ENCODE data around the gene PIGL.
"Not testable (repeated sequence)": the region's sequence is repeated elsewhere in the genome, so short reads cannot be mapped to it uniquely, and the experiment has no call there.

Gene PIGL

GRCh38 chr17:16304830-16305229 lies 87.8 kb downstream of the PIGL start:
- H3K9me3 ChIP-seq = no peaks in the 10 kb centered on the region
- no peaks in the 10 kb centered on the region for H3K36me3 ChIP-seq
- H3K4me1 ChIP-seq (ENCODE audit: control insufficient read depth in 1 of 2, insufficient read depth in 1 of 2, low read depth in 1 of 2, low read length in 1 of 2) = peaks cover 4 to 5% of the 10 kb centered on the region in 2 experiments
- TF ChIP-seq CTCF (IDR thresholded peaks at IDR 0.05) = no peak
- no peaks in the 10 kb centered on the region for H3K27me3 ChIP-seq
- no peak overlapping the region for H3K4me3 ChIP-seq (ENCODE audit: low read depth in 1 of 2, low read length in 1 of 2)
- H3K27ac ChIP-seq = no peak overlapping the region

- Histone ChIP-seq H3K4me1 (ENCODE audit: control insufficient read depth in 1 of 2, insufficient read depth in 1 of 2, low read depth in 1 of 2, low read length in 1 of 2) (peaks cover 4 to 5% of the 10 kb centered on the region in 2 experiments), H3K4me3 (ENCODE audit: low read depth in 1 of 2, low read length in 1 of 2) (no peak overlapping the region), H3K27me3 (no peaks in the 10 kb centered on the region), H3K9me3 (no peaks in the 10 kb centered on the region), H3K36me3 (no peaks in the 10 kb centered on the region), H3K27ac (no peak overlapping the region)
- TF ChIP-seq CTCF (IDR thresholded peaks at IDR 0.05) = no peak
These were observed 89.2 kb downstream of the PIGL start for GRCh38 chr17:16306211-16306610.

- not testable (repeated sequence) for H3K9me3 ChIP-seq; H3K4me3 ChIP-seq (ENCODE audit: low read depth in 1 of 2, low read length in 1 of 2); H3K27me3 ChIP-seq; H3K27ac ChIP-seq; H3K4me1 ChIP-seq (ENCODE audit: control insufficient read depth in 1 of 2, insufficient read depth in 1 of 2, low read depth in 1 of 2, low read length in 1 of 2); H3K36me3 ChIP-seq
These were observed 95.1 kb downstream of the PIGL start for GRCh38 chr17:16312061-16312460.

GRCh38 chr17:16313139-16314090 lies 96.4 kb downstream of the PIGL start:
- H3K27me3 ChIP-seq = no peaks in the 10 kb centered on the region
- H3K36me3 ChIP-seq = no peaks in the 10 kb centered on the region
- no peak overlapping the region for H3K27ac ChIP-seq
- TF ChIP-seq CTCF (IDR thresholded peaks at IDR 0.05) = no peak
- no peak overlapping the region for H3K4me3 ChIP-seq (ENCODE audit: low read depth in 1 of 2, low read length in 1 of 2)
- no peaks in the 10 kb centered on the region for H3K4me1 ChIP-seq (ENCODE audit: control insufficient read depth in 1 of 2, insufficient read depth in 1 of 2, low read depth in 1 of 2, low read length in 1 of 2)
- H3K9me3 ChIP-seq = no peaks in the 10 kb centered on the region

- no peak overlapping the region for H3K4me3 ChIP-seq (ENCODE audit: low read depth in 1 of 2, low read length in 1 of 2)
- no peaks in the 10 kb centered on the region for H3K36me3 ChIP-seq
- no peaks in the 10 kb centered on the region for H3K27me3 ChIP-seq
- H3K4me1 ChIP-seq (ENCODE audit: control insufficient read depth in 1 of 2, insufficient read depth in 1 of 2, low read depth in 1 of 2, low read length in 1 of 2) = no peaks in the 10 kb centered on the region
- no peak overlapping the region for H3K27ac ChIP-seq
- no peaks in the 10 kb centered on the region for H3K9me3 ChIP-seq
- no peak for TF ChIP-seq CTCF (IDR thresholded peaks at IDR 0.05)
These were observed 97.2 kb downstream of the PIGL start for GRCh38 chr17:16314189-16314588.

GRCh38 chr17:16314859-16315258 lies 97.8 kb downstream of the PIGL start:
- Histone ChIP-seq H3K4me1 (ENCODE audit: control insufficient read depth in 1 of 2, insufficient read depth in 1 of 2, low read depth in 1 of 2, low read length in 1 of 2) (no peaks in the 10 kb centered on the region), H3K27ac (no peak overlapping the region), H3K4me3 (ENCODE audit: low read depth in 1 of 2, low read length in 1 of 2) (no peak overlapping the region), H3K9me3 (no peaks in the 10 kb centered on the region), H3K36me3 (no peaks in the 10 kb centered on the region), H3K27me3 (no peaks in the 10 kb centered on the region)
- TF ChIP-seq CTCF (IDR thresholded peaks at IDR 0.05) = no peak
